GM19035 (cell line): ENCODE measurements around the gene SNX11.

ENCODE experiments used
- ATAC-seq: cut with Tn5 transposase; IDR thresholded peaks from one replicate; pipeline ENCODE4 v1.9.1; 2021; ENCODE audit not compliant: unreplicated experiment

The SNX11 gene

DNA sequence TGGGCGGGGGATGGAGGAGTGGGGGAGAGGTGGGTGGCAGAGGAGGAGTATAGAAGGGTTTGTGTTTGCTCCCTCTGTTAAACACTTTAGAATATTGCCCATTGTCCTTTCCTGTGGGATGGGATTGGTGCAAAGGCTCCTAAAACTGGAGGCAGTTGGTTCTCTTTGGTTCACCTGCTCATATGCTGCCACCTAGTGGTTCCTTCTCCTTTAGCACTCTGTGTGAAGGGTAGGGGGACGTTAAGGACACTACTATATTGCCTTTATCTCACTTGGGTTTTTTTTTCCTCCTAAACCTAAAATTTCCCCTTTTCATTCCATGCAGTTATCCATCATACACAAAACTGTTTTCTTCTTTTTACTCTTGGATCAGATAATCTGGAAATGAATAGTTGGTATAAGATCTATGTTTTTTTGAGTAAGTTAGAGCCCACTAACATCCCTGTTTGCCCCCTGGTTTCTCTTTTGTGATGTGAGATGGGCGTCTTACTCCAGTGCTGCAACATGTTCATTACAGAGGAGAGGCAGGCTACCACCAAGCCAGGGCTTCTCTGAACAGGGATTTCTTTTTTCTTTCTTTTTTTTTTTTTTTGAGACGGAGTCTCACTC, 23.8 kb downstream of the SNX11 start:
- no peak for ATAC-seq

- ATAC-seq: no peak
Measured at GRCh38 chr17:48132385-48132784, 24.8 kb downstream of the SNX11 start.

DNA sequence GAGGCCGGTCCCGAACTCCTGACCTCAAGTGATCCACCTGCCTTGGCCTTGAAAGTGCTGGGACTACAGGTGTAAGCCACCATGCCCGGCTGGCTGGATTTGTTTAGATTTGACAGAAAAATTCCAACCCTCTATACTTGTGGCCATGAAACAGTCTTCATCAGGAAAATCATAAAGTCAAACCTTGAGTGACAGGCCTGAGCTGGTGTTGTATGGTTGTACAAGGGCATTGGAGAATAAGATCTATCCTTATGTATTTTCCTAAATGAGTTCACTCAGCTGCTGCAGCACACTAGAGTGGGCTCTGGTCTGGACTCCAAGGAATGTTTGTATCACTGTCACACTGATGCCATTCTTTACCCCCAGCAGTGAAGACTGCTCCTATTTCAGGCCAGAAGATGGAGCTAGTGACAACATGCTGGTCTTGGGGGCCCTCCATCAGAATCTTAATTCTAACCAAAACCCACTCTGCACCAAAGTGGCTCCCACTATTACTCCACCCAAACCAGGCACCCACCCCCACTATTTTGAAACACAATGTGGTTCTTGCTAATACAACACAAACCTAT, 27.4 kb downstream of the SNX11 start:
- no peak for ATAC-seq

- no peak for ATAC-seq
Measured at GRCh38 chr17:48137656-48138055, 30.1 kb downstream of the SNX11 start.

GRCh38 chr17:48139944-48140343, 32.4 kb downstream of the SNX11 start:
- no peak for ATAC-seq

GRCh38 chr17:48143629-48144028, 36.1 kb downstream of the SNX11 start:
- no peak for ATAC-seq

- ATAC-seq: no peak
Measured at GRCh38 chr17:48144231-48144630, 36.7 kb downstream of the SNX11 start.

- no peak for ATAC-seq
Measured at GRCh38 chr17:48144976-48145798, 37.6 kb downstream of the SNX11 start.

- ATAC-seq: no peak
Measured at GRCh38 chr17:48148029-48148770, 40.6 kb downstream of the SNX11 start.

- ATAC-seq: no peak
Measured at GRCh38 chr17:48148854-48149786, 41.6 kb downstream of the SNX11 start.

- ATAC-seq: no peak
Measured at GRCh38 chr17:48149787-48150463, 42.4 kb downstream of the SNX11 start.

DNA sequence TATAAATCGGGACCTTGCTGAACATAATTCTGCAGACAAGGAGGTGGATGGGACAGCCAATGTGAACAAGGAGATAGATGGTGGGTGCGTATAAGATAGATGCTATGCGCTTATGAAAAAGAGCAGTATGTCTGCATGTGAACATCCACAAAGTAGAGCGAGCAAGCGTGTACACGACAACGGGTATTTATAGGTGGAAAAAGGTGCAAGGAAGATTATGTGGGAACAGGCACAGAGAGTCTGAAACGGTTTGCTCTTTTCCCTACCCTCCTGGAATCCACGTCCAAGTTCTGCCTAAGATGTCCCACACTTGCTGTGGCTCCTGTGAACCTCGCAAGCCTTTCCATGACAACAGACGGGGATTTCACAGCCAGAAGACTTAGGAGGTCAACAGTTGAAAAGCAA, 43.0 kb downstream of the SNX11 start:
- ATAC-seq: no peak

DNA sequence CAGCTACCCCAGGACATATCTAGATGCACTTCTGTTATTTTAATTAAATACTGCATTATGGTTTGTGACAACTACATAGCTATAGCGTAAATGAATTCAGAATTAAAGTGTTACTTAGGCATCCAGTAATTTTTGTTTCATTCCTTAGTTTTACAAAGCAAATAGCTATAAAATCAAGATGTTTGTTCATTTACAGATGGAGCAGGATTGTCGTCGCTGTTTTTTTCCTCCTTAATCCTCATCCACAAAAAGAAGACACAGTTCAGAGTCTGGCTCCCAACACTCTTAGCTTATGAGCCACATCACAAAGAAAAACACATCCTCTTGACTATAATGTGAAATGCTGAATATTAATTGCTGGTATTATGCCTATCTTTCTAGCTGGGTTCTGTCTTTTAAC, 43.7 kb downstream of the SNX11 start:
- ATAC-seq: no peak

DNA sequence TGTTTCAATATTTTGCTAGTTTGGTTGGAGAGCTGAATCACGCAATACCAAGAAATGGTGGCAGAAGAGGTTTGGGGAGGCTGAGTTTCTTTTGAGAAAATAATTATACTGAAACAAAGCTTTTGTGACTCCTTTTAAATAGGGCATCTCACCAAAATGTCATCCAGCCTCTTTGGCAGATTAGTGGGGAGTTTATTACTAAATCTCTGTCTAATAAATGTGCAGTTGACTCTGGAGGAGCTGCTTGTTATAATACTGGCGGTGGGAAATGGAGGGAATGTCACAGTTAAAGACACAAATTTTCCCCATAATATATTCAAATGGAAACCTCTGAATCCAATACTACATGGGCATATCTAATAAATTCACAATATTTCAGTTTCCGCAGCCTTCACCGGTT, 44.7 kb downstream of the SNX11 start:
- ATAC-seq: no peak

GRCh38 chr17:48153691-48154358, 46.3 kb downstream of the SNX11 start:
- no peak for ATAC-seq

- ATAC-seq: no peak
Measured at GRCh38 chr17:48155889-48156611, 48.5 kb downstream of the SNX11 start.

DNA sequence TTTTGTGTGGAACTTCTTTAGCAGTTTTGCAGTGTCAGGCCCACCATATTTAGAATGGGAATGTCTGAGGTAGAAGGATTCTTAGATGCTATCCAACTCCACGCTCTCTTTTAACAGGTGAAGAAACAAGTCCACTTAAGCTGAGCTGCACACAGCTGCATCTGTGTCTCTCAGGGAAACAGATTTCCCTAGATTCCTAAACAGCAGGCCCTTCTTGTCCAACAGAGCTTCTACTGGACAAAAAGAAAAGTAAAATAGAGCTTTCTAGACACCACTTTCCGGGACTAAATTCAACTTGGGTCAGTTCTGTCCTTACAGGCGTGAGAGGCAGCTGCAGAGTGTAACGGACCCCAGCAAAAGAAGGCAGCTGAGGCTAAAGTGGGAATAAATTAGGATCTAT, 51.7 kb downstream of the SNX11 start:
- ATAC-seq: no peak

- no peak for ATAC-seq
Measured at GRCh38 chr17:48160177-48161081, 52.9 kb downstream of the SNX11 start.
